Measurements from ENCODE around the gene RAD17. TPM values are rescaled to one million over a fixed set of nuclear protein-coding genes. Genes with fewer than 3 reads are reported as not detected.
A peak's percentile ranks its signal among the peaks of the same experiment; 100 is the strongest.
"Not testable (repeated sequence)": the region's sequence is repeated elsewhere in the genome, so short reads cannot be mapped to it uniquely, and the experiment has no call there.

RAD17 gene
- 23.9 TPM for polyA plus RNA-seq (2013, experiment 1 of 2)
- polyA plus RNA-seq (2013, experiment 2 of 2): 24.0 TPM

- Histone ChIP-seq H2BK120ac (ENCODE audit: low read depth, low read length) (peak within 1 kb of the TSS; percentile 16), H3K27me3 (ENCODE audit: insufficient read depth, low read length, poor library complexity) (no peaks in the 10 kb centered on the region), H3K4me2 (ENCODE audit: low read length) (peak within 1 kb of the TSS; percentile 82), H3K4ac (ENCODE audit: low read depth, low read length) (peak within 1 kb of the TSS; percentile 86), H2BK15ac (replicated peaks; ENCODE audit: low read depth) (no peak within 1 kb of the TSS), H3K9ac (ENCODE audit: low read length) (peak within 1 kb of the TSS; percentile 84), H3K23ac (ENCODE audit: low read length) (no peak within 1 kb of the TSS), H3K79me1 (ENCODE audit: low read length) (peaks cover 9% of the 10 kb centered on the region), H3K27ac (ENCODE audit: low read depth, low read length) (peak within 1 kb of the TSS; percentile 95), H3K56ac (ENCODE audit: low read length) (peak within 1 kb of the TSS; percentile 74), H3K4me1 (ENCODE audit: control insufficient read depth, low read depth, low read length) (no peaks in the 10 kb centered on the region), H4K5ac (ENCODE audit: low read length) (no peak within 1 kb of the TSS), H4K8ac (ENCODE audit: low read depth, low read length) (peak within 1 kb of the TSS; percentile 93), H2BK5ac (ENCODE audit: low read length) (no peak within 1 kb of the TSS), H3K18ac (ENCODE audit: low read length) (peak within 1 kb of the TSS; percentile 95), H3K4me3 (ENCODE audit: low read length) (peak within 1 kb of the TSS; percentile 94), H2AK5ac (ENCODE audit: low read length) (no peak within 1 kb of the TSS), H3K36me3 (ENCODE audit: control insufficient read depth, insufficient read depth, low read length) (peaks cover 5% of the 10 kb centered on the region), H3K79me2 (ENCODE audit: control insufficient read depth, insufficient read depth, low read length) (peaks cover 40% of the 10 kb centered on the region)
- peak; percentile 97 for DNase-seq
- WGBS (ENCODE audit: extremely low coverage, insufficient coverage, low lambda C conversion rate): no CpG with 5 or more reads among the region's 66 CpGs
Measured at GRCh38 chr5:69369340-69370121, at the start of gene RAD17, which contains the start of the genes AK6 and TAF9. RAD17 (plus strand) TSS chr5:69369818; CDS start chr5:69372209, 2,391 bp downstream. AK6 (minus strand) TSS chr5:69369520; CDS start chr5:69369490, 30 bp downstream. TAF9 (minus strand) TSS chr5:69369520; CDS start chr5:69365737, 3,783 bp downstream.

- DNase-seq: no peak
- no peak overlapping the region for H3K27ac ChIP-seq (ENCODE audit: low read depth, low read length)
- H3K4me2 ChIP-seq (ENCODE audit: low read length): no peak overlapping the region
- H3K4me1 ChIP-seq (ENCODE audit: control insufficient read depth, low read depth, low read length): no peaks in the 10 kb centered on the region
- no peaks in the 10 kb centered on the region for H3K36me3 ChIP-seq (ENCODE audit: control insufficient read depth, insufficient read depth, low read length)
- no peak overlapping the region for H3K23ac ChIP-seq (ENCODE audit: low read length)
- no peak overlapping the region for H3K4me3 ChIP-seq (ENCODE audit: low read length)
- H3K79me1 ChIP-seq (ENCODE audit: low read length): no peaks in the 10 kb centered on the region
- no peak overlapping the region for H2BK120ac ChIP-seq (ENCODE audit: low read depth, low read length)
- no peak overlapping the region for H3K56ac ChIP-seq (ENCODE audit: low read length)
- no peaks in the 10 kb centered on the region for H3K79me2 ChIP-seq (ENCODE audit: control insufficient read depth, insufficient read depth, low read length)
- no peak overlapping the region for H4K8ac ChIP-seq (ENCODE audit: low read depth, low read length)
- no peaks in the 10 kb centered on the region for H3K27me3 ChIP-seq (ENCODE audit: insufficient read depth, low read length, poor library complexity)
- H2BK15ac ChIP-seq (replicated peaks; ENCODE audit: low read depth): no peak overlapping the region
- H3K18ac ChIP-seq (ENCODE audit: low read length): no peak overlapping the region
- H3K4ac ChIP-seq (ENCODE audit: low read depth, low read length): no peak overlapping the region
- no peak overlapping the region for H3K9ac ChIP-seq (ENCODE audit: low read length)
- WGBS (ENCODE audit: extremely low coverage, insufficient coverage, low lambda C conversion rate): no CpG with 5 or more reads among the region's 1 CpG
- no peak overlapping the region for H2AK5ac ChIP-seq (ENCODE audit: low read length)
- no peak overlapping the region for H2BK5ac ChIP-seq (ENCODE audit: low read length)
- no peak overlapping the region for H4K5ac ChIP-seq (ENCODE audit: low read length)
Measured at GRCh38 chr5:69326365-69326764, 43.3 kb upstream of the RAD17 start.

- no peak overlapping the region for H4K8ac ChIP-seq (ENCODE audit: low read depth, low read length)
- no peaks in the 10 kb centered on the region for H3K79me1 ChIP-seq (ENCODE audit: low read length)
- H3K4me1 ChIP-seq (ENCODE audit: control insufficient read depth, low read depth, low read length): no peaks in the 10 kb centered on the region
- H3K27me3 ChIP-seq (ENCODE audit: insufficient read depth, low read length, poor library complexity): no peaks in the 10 kb centered on the region
- no peak overlapping the region for H3K23ac ChIP-seq (ENCODE audit: low read length)
- H3K4me2 ChIP-seq (ENCODE audit: low read length): no peak overlapping the region
- WGBS (ENCODE audit: extremely low coverage, insufficient coverage, low lambda C conversion rate): no CpG with 5 or more reads among the region's 9 CpGs
- no peak for DNase-seq
- H3K79me2 ChIP-seq (ENCODE audit: control insufficient read depth, insufficient read depth, low read length): no peaks in the 10 kb centered on the region
- no peak overlapping the region for H3K18ac ChIP-seq (ENCODE audit: low read length)
- no peak overlapping the region for H2BK5ac ChIP-seq (ENCODE audit: low read length)
- H2BK120ac ChIP-seq (ENCODE audit: low read depth, low read length): no peak overlapping the region
- H3K36me3 ChIP-seq (ENCODE audit: control insufficient read depth, insufficient read depth, low read length): no peaks in the 10 kb centered on the region
- H3K4ac ChIP-seq (ENCODE audit: low read depth, low read length): no peak overlapping the region
- no peak overlapping the region for H3K56ac ChIP-seq (ENCODE audit: low read length)
- no peak overlapping the region for H3K4me3 ChIP-seq (ENCODE audit: low read length)
- no peak overlapping the region for H3K27ac ChIP-seq (ENCODE audit: low read depth, low read length)
- no peak overlapping the region for H4K5ac ChIP-seq (ENCODE audit: low read length)
- H2BK15ac ChIP-seq (replicated peaks; ENCODE audit: low read depth): no peak overlapping the region
- no peak overlapping the region for H2AK5ac ChIP-seq (ENCODE audit: low read length)
- H3K9ac ChIP-seq (ENCODE audit: low read length): no peak overlapping the region
Measured at GRCh38 chr5:69329905-69330489, 39.6 kb upstream of the RAD17 start.

DNA sequence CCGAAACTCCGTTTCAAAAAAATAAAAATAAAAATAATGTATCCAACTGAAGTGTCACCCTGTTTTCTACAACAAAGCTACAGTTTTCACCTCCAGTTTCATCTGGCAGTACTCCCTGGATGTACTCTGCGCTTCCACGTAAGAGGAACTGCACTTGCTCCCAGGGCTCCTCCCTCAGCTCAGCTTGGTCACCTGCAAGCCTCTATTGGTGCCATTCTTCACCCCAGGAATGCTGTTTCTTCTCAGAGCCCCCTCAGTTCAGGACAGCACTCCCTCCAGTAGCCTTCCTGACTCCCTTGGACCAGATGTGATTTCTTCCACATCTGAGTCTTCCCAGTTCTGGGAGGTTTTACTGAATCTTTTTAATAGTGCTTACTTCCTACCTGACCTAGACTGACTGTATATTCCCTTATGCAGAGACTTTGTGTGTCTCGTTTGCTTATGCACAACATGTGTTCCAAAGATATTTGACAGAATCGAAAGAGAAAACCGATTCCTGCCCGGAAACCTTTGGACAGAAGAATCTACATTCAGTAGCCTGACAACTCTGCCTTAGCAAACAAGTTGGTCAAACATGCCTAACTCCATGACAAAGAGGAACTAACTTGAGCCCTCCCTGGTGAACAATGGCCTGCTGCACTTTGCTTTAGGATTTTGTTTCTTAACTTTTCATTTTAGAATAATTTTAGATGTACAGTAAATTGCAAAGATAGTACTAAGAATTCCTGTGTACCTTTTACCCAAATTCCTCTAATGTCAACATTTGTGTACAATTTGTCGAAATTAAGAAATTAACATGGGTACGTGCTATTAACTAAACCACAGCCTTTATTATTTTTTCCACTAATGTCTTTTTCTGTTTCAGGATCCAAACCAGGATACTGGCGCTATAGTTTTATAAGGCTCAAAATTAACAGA is 37.8 kb upstream of the RAD17 start:
- Histone ChIP-seq H3K79me1 (ENCODE audit: low read length) (no peaks in the 10 kb centered on the region), H3K4me1 (ENCODE audit: control insufficient read depth, low read depth, low read length) (no peaks in the 10 kb centered on the region), H3K27me3 (ENCODE audit: insufficient read depth, low read length, poor library complexity) (no peaks in the 10 kb centered on the region), H3K56ac (ENCODE audit: low read length) (no peak overlapping the region), H2AK5ac (ENCODE audit: low read length) (no peak overlapping the region), H2BK15ac (replicated peaks; ENCODE audit: low read depth) (no peak overlapping the region), H2BK5ac (ENCODE audit: low read length) (no peak overlapping the region), H4K5ac (ENCODE audit: low read length) (no peak overlapping the region), H3K4me2 (ENCODE audit: low read length) (no peak overlapping the region), H3K36me3 (ENCODE audit: control insufficient read depth, insufficient read depth, low read length) (no peaks in the 10 kb centered on the region), H3K4me3 (ENCODE audit: low read length) (no peak overlapping the region), H3K23ac (ENCODE audit: low read length) (no peak overlapping the region), H3K27ac (ENCODE audit: low read depth, low read length) (no peak overlapping the region), H3K4ac (ENCODE audit: low read depth, low read length) (no peak overlapping the region), H4K8ac (ENCODE audit: low read depth, low read length) (no peak overlapping the region), H3K79me2 (ENCODE audit: control insufficient read depth, insufficient read depth, low read length) (no peaks in the 10 kb centered on the region), H3K18ac (ENCODE audit: low read length) (no peak overlapping the region), H3K9ac (ENCODE audit: low read length) (no peak overlapping the region), H2BK120ac (ENCODE audit: low read depth, low read length) (no peak overlapping the region)
- no peak for DNase-seq
- no CpG with 5 or more reads among the region's 11 CpGs for whole genome bisulfite sequencing (ENCODE audit: extremely low coverage, insufficient coverage, low lambda C conversion rate)

DNA sequence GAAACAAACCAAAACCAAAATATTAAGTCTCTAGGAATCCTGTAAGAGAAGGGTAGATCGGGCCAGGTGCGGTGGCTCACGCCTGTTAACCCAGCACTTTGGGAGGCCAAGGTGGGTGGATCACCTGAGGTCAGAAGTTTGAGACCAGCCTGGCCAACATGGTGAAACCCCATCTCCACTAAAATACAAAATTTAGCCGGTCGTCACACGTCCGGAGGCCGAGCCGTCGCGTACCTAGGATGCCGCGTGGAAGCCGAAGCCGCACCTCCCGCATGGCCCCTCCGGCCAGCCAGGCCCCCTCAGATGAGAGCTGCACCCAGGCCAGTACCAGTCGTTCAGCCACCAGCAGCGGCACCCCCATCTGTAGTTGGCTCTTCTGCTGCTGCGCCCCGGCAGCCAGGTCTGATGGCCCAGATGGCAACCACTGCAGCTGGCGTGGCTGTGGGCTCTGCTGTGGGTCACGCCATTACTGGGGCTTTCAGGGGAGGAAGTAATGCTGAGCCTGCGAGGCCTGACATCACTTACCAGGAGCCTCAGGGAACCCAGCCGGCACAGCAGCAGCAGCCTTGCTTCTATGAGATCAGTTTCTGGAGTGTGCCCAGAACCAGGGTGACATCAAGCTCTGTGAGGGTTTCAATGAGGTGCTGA is 35.8 kb upstream of the RAD17 start:
- H2BK5ac ChIP-seq (ENCODE audit: low read length); H4K8ac ChIP-seq (ENCODE audit: low read depth, low read length); H3K27ac ChIP-seq (ENCODE audit: low read depth, low read length); H3K4ac ChIP-seq (ENCODE audit: low read depth, low read length); H2BK15ac ChIP-seq (replicated peaks; ENCODE audit: low read depth); DNase-seq; H3K18ac ChIP-seq (ENCODE audit: low read length); H3K79me1 ChIP-seq (ENCODE audit: low read length); H3K79me2 ChIP-seq (ENCODE audit: control insufficient read depth, insufficient read depth, low read length); H2AK5ac ChIP-seq (ENCODE audit: low read length); H3K9ac ChIP-seq (ENCODE audit: low read length); H3K4me1 ChIP-seq (ENCODE audit: control insufficient read depth, low read depth, low read length); H4K5ac ChIP-seq (ENCODE audit: low read length); H3K4me3 ChIP-seq (ENCODE audit: low read length); H3K27me3 ChIP-seq (ENCODE audit: insufficient read depth, low read length, poor library complexity); H2BK120ac ChIP-seq (ENCODE audit: low read depth, low read length); H3K56ac ChIP-seq (ENCODE audit: low read length); H3K23ac ChIP-seq (ENCODE audit: low read length); H3K4me2 ChIP-seq (ENCODE audit: low read length); H3K36me3 ChIP-seq (ENCODE audit: control insufficient read depth, insufficient read depth, low read length): not testable (repeated sequence)
- WGBS (ENCODE audit: extremely low coverage, insufficient coverage, low lambda C conversion rate): no CpG with 5 or more reads among the region's 25 CpGs

Measured in mesendoderm (in vitro differentiated cells).